ENCODE data around the gene GAD2. TPM values are rescaled to one million over a fixed set of nuclear protein-coding genes. Genes with fewer than 3 reads are reported as not detected.

Gene GAD2
- total RNA-seq, result not detected in 2 replicates

DNA sequence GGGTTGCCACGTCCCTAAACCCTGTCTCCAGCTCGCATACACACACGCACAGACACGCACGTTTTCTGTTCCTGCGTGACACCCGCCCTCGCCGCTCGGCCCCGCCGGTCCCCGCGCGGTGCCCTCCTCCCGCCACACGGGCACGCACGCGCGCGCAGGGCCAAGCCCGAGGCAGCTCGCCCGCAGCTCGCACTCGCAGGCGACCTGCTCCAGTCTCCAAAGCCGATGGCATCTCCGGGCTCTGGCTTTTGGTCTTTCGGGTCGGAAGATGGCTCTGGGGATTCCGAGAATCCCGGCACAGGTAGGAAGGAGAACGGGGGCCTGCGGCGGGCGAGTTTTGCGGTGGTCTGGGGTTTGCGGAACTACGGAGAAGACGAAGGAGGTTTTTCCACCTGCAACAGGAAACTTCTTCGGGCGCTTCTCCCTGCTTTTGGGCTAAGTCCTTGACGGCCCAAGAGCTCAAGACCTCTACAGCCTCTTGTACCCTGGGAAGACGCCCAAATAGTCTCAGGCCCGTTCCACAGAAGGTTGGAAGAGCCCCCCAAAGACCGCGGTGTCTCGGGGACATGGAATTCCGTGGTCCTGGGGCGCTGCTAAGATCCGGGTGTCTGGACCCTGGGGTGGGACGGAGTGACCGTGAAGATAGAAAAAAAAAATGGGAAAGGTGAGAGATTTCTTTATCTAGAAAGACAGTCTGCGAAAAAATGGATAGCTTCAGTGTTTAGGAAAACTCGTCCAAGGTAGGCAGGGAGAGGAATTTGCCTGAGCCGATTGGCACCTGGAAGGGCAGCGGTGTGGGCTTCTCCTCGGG is at the start of gene GAD2:
GAD2 (plus strand) TSS at position 190 of the 811 bp plus-strand sequence; CDS start at position 226, 36 bp downstream.

Other genes starting within 250 kb of the GAD2 start
- gene APBB1IP, start 221.6 kb downstream of the GAD2 start, total RNA-seq, result 0.19 TPM in 1 of 2 replicates, not detected in the other

All from endothelial cell of coronary artery (primary cell).